ENCODE measurements around the gene HACL1. TPM values are rescaled to one million over a fixed set of nuclear protein-coding genes. Genes with fewer than 3 reads are reported as not detected.

HACL1 gene
- total and polyA plus RNA-seq, 10 of the 15 experiments (the other 5 are each of a cell fraction or from before 2014, with no cell fraction given), result 19.4 to 48.7 (median 30.1) TPM

DNA sequence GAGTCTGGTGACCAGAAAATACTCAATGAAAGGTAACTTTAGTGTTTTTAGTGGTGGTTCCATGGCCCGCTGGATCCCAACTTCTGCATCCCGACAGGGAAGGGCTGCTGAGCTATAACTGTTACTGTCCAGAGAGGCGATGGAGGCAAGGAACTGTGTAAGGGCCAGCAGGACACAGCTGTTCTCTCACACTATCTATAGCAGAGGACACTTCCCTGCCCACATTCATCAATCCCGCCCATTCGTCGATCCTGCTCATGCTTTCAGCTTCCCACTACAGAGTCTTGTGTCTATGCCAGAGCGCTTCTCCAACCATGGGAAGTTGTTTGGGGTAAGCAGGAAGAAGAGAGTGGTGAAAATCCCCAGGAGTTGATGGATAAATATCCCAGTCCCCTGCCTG lies 88.3 kb downstream of the HACL1 start:
- intact Hi-C loops (cut with micrococcal nuclease; ENCODE audit: unreplicated experiment) (no loop called here), in situ Hi-C loops (cut with MboI) (no loop called here)
- H2AFZ ChIP-seq (ENCODE audit: control insufficient read depth, low read depth, low read length), result no peak overlapping the region
- CTCF ChIA-PET, result interaction anchor here (1.0 kb wide), 1 partner anchor 14 kb away, joined by 3 read pairs; no protein-coding TSS in a partner anchor
- no peaks in the 10 kb centered on the region for H4K20me1 ChIP-seq (ENCODE audit: control insufficient read depth, insufficient read depth)
- RAD21 ChIA-PET (ENCODE audit: unreplicated experiment), result no interaction called here
- BruUV-seq (replicated peaks), result no TSS peak
- no peak overlapping the region for H3K4me3 ChIP-seq
- H3K79me2 ChIP-seq (ENCODE audit: control insufficient read depth, insufficient read depth, low read length), result no peaks in the 10 kb centered on the region
- SMC1A ChIA-PET (ENCODE audit: uncharacterized antibody, unreplicated experiment), result interaction anchor here (1.1 to 1.7 kb wide), 2 partner anchors 12 to 17 kb away, joined by 3 to 8 read pairs; no protein-coding TSS in a partner anchor
- no peaks in the 10 kb centered on the region for H3K9me3 ChIP-seq (replicated peaks; ENCODE audit: control insufficient read depth, insufficient read depth, low read length)
- H3K4me1 ChIP-seq (ENCODE audit: control insufficient read depth, insufficient read depth, low read length), result no peaks in the 10 kb centered on the region
- H3K27ac ChIP-seq (ENCODE audit: control insufficient read depth, insufficient read depth), result no peak overlapping the region
- POLR2A ChIA-PET, result interaction anchor here (0.6 kb wide), 1 partner anchor 175 kb away, joined by 5 read pairs; no protein-coding TSS in a partner anchor
- TF ChIP-seq, protein P1, sequence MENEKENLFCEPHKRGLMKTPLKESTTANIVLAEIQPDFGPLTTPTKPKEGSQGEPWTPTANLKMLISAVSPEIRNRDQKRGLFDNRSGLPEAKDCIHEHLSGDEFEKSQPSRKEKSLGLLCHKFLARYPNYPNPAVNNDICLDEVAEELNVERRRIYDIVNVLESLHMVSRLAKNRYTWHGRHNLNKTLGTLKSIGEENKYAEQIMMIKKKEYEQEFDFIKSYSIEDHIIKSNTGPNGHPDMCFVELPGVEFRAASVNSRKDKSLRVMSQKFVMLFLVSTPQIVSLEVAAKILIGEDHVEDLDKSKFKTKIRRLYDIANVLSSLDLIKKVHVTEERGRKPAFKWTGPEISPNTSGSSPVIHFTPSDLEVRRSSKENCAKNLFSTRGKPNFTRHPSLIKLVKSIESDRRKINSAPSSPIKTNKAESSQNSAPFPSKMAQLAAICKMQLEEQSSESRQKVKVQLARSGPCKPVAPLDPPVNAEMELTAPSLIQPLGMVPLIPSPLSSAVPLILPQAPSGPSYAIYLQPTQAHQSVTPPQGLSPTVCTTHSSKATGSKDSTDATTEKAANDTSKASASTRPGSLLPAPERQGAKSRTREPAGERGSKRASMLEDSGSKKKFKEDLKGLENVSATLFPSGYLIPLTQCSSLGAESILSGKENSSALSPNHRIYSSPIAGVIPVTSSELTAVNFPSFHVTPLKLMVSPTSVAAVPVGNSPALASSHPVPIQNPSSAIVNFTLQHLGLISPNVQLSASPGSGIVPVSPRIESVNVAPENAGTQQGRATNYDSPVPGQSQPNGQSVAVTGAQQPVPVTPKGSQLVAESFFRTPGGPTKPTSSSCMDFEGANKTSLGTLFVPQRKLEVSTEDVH (IDR thresholded peaks at IDR 0.05; ENCODE audit: low read depth, partially characterized antibody), result no peak
- TF ChIP-seq BRCA1 (IDR thresholded peaks at IDR 0.05; ENCODE audit: low read depth, low read length), result no peak
- TF ChIP-seq SRF (IDR thresholded peaks at IDR 0.05; ENCODE audit: low read depth in 2 of 2, low read length in 2 of 2), result no peak
- TF ChIP-seq HDGF (IDR thresholded peaks at IDR 0.05), result no peak
- no peaks in the 10 kb centered on the region for H3K27me3 ChIP-seq (replicated peaks in 1 of 2; ENCODE audit: control insufficient read depth in 2 of 2, insufficient read depth in 2 of 2, low read length in 1 of 2)
- H3K4me2 ChIP-seq (ENCODE audit: control insufficient read depth, insufficient read depth), result no peak overlapping the region
- ATAC-seq (no peak), FAIRE-seq (no peak), DNase-seq (ENCODE audit: low read depth, low spot score) (no peak)
- H3K36me3 ChIP-seq (ENCODE audit: control insufficient read depth in 2 of 2, insufficient read depth in 2 of 2, low read length in 1 of 2), result no peaks in the 10 kb centered on the region
- no peak overlapping the region for H3K9ac ChIP-seq (ENCODE audit: control insufficient read depth, insufficient read depth, low read length)
- 73% methylated on average over 7 of the region's 7 CpGs for WGBS (ENCODE audit: insufficient coverage, insufficient replicate concordance, low lambda C conversion rate, missing lambda C conversion rate)

DNA sequence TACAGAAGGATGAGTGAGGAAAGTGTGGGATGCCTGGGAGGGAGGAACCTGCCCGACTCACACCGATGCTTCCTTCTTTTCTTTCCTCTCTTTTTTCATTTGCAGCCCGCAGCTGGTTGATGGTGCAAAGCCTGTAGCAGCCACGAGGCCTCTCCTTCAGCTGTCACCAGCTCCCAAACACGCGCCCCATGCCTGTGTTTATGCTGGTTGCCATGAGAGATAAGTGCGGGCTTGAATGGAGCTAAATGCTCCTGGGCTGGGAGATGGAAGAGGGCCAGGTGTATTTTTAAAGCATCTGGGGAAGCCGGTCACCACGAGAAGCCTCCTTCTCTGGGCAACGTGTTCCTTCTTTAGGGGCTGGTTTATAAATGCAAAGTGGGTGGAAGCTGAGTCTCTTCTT lies 89.2 kb downstream of the HACL1 start:
- no peak for ATAC-seq
- no peak for TF ChIP-seq ZNF24 (IDR thresholded peaks at IDR 0.05)
- no peak for TF ChIP-seq ATF7 (IDR thresholded peaks at IDR 0.05; ENCODE audit: low read depth)
- TF ChIP-seq, protein P2, sequence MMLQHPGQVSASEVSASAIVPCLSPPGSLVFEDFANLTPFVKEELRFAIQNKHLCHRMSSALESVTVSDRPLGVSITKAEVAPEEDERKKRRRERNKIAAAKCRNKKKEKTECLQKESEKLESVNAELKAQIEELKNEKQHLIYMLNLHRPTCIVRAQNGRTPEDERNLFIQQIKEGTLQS (IDR thresholded peaks at IDR 0.05; ENCODE audit: borderline replicate concordance, extremely low read depth, low read depth, low read length), result no peak
- no peak for TF ChIP-seq GABPA (IDR thresholded peaks at IDR 0.05; ENCODE audit: low read depth)
- TF ChIP-seq CBFB (IDR thresholded peaks at IDR 0.05; ENCODE audit: low read depth), result no peak
- no peak for TF ChIP-seq YBX1 (IDR thresholded peaks at IDR 0.05)
- TF ChIP-seq ZNF622 (IDR thresholded peaks at IDR 0.05), result no peak
- TF ChIP-seq, protein P3, sequence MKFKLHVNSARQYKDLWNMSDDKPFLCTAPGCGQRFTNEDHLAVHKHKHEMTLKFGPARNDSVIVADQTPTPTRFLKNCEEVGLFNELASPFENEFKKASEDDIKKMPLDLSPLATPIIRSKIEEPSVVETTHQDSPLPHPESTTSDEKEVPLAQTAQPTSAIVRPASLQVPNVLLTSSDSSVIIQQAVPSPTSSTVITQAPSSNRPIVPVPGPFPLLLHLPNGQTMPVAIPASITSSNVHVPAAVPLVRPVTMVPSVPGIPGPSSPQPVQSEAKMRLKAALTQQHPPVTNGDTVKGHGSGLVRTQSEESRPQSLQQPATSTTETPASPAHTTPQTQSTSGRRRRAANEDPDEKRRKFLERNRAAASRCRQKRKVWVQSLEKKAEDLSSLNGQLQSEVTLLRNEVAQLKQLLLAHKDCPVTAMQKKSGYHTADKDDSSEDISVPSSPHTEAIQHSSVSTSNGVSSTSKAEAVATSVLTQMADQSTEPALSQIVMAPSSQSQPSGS (IDR thresholded peaks at IDR 0.05; ENCODE audit: low read length), result no peak
- TF ChIP-seq RAD21 (IDR thresholded peaks at IDR 0.05; ENCODE audit: insufficient read depth, low read depth, low read length), result no peak
- TF ChIP-seq ESRRA (IDR thresholded peaks at IDR 0.05; ENCODE audit: low read length), result no peak

More for the DNA sequence above, 89.2 kb downstream of the HACL1 start:
- intact Hi-C loops (cut with micrococcal nuclease; ENCODE audit: unreplicated experiment) (no loop called here), in situ Hi-C loops (cut with MboI) (no loop called here)
- H3K9me3 ChIP-seq (replicated peaks; ENCODE audit: control insufficient read depth, insufficient read depth, low read length), result no peaks in the 10 kb centered on the region
- RAD21 ChIA-PET (ENCODE audit: unreplicated experiment), result no interaction called here
- DNase-seq (ENCODE audit: low read depth, low spot score) (no peak), FAIRE-seq (no peak)
- H4K20me1 ChIP-seq (ENCODE audit: control insufficient read depth, insufficient read depth), result no peaks in the 10 kb centered on the region
- H3K27me3 ChIP-seq (replicated peaks in 1 of 2; ENCODE audit: control insufficient read depth in 2 of 2, insufficient read depth in 2 of 2, low read length in 1 of 2), result no peaks in the 10 kb centered on the region
- H2AFZ ChIP-seq (ENCODE audit: control insufficient read depth, low read depth, low read length), result no peak overlapping the region
- no peak overlapping the region for H3K27ac ChIP-seq (ENCODE audit: control insufficient read depth, insufficient read depth)
- H3K4me3 ChIP-seq, result no peak overlapping the region
- 34% methylated on average over 10 of the region's 10 CpGs for WGBS (ENCODE audit: insufficient coverage, insufficient replicate concordance, low lambda C conversion rate, missing lambda C conversion rate)
- POLR2A ChIA-PET, result no interaction called here
- no peak overlapping the region for H3K9ac ChIP-seq (ENCODE audit: control insufficient read depth, insufficient read depth, low read length)
- no peaks in the 10 kb centered on the region for H3K79me2 ChIP-seq (ENCODE audit: control insufficient read depth, insufficient read depth, low read length)
- CTCF ChIA-PET, result interaction anchor here (0.6 to 1.0 kb wide), 3 partner anchors 14 to 48 kb away, joined by 3 read pairs; no protein-coding TSS in a partner anchor
- H3K4me1 ChIP-seq (ENCODE audit: control insufficient read depth, insufficient read depth, low read length), result no peaks in the 10 kb centered on the region
- SMC1A ChIA-PET (ENCODE audit: uncharacterized antibody, unreplicated experiment), result interaction anchor here (0.6 to 1.7 kb wide), 4 partner anchors 11 to 730 kb away, joined by 3 to 8 read pairs (median 3); no protein-coding TSS in a partner anchor
- no peaks in the 10 kb centered on the region for H3K36me3 ChIP-seq (ENCODE audit: control insufficient read depth in 2 of 2, insufficient read depth in 2 of 2, low read length in 1 of 2)
- no TSS peak for BruUV-seq (replicated peaks)
- H3K4me2 ChIP-seq (ENCODE audit: control insufficient read depth, insufficient read depth), result no peak overlapping the region

Measured in GM12878 (cell line).